Measurements from ENCODE around the gene CDT1. TPM values are rescaled to one million over a fixed set of nuclear protein-coding genes. Genes with fewer than 3 reads are reported as not detected.

The CDT1 gene
- total RNA-seq, 4 donors from 2014 or later, result 0.31 to 2.5 (median 0.42) TPM; not detected in 1

DNA sequence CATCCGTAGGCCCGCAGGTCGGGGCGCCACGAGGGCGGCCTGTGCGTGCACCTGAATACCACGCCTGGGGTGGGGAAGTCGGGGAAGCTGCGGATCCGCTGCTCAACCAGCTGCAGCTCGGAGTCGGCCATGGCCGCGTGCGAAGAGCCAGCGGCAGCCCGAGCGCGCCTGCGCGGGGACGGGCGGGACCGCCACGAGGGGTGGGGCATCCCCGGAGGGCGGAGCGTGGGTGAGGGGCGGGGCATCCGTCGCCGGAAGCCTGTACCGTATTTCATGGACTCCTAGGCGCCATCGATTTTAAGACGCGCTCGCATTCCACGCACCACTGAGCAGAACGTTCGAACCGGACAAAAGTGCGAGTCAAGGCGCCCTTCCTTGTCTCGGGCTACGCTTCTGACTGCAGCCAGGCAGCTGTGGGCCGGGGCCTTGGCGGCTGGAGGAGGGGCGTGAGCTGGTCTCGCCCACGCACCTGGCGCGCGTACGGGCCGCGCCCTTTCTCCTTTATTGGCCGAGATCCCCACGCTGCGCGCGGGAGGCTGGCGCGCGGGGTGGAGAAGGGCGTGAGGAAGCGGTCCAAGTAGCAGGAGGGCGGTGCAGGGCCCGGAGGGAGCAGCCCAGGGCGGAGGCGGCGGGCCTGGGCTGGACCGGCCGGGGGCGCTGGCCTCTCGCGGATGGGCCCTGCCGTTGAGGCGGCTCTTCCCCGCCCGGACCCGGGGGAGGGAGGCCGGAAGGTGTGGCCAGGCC lies 8.4 kb downstream of the CDT1 start, which contains the start of gene APRT:
Gene APRT, minus strand, starts transcription at position 160 of the 744 bp plus-strand sequence. Its CDS starts 29 bp downstream, at position 131.
- H3K9me3 ChIP-seq, result no peaks in the 10 kb centered on the region
- intact Hi-C loops (cut with DNase I; ENCODE audit: low total_unique reads), result loop anchor here (1.0 to 10.0 kb wide), 7 partner anchors 9 to 947 kb away; partner anchors contain the start of genes ACSF3, CDH15, CDT1 and SLC7A5
- ATAC-seq (peak; percentile 90 to 92), DNase-seq (peak; percentile 89)
- peaks cover 14 to 21% of the 10 kb centered on the region in 2 donors for H3K4me1 ChIP-seq
- peak within 1 kb of the TSS; percentile 70 to 81 (median 74) for H3K4me3 ChIP-seq
- peak within 1 kb of the TSS; percentile 81 to 91 (median 90) for H3K27ac ChIP-seq
- TF ChIP-seq POLR2A (IDR thresholded peaks at IDR 0.05), result peak; percentile 83 to 85
- TF ChIP-seq, protein P1, sequence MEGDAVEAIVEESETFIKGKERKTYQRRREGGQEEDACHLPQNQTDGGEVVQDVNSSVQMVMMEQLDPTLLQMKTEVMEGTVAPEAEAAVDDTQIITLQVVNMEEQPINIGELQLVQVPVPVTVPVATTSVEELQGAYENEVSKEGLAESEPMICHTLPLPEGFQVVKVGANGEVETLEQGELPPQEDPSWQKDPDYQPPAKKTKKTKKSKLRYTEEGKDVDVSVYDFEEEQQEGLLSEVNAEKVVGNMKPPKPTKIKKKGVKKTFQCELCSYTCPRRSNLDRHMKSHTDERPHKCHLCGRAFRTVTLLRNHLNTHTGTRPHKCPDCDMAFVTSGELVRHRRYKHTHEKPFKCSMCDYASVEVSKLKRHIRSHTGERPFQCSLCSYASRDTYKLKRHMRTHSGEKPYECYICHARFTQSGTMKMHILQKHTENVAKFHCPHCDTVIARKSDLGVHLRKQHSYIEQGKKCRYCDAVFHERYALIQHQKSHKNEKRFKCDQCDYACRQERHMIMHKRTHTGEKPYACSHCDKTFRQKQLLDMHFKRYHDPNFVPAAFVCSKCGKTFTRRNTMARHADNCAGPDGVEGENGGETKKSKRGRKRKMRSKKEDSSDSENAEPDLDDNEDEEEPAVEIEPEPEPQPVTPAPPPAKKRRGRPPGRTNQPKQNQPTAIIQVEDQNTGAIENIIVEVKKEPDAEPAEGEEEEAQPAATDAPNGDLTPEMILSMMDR (IDR thresholded peaks at IDR 0.05 in 4 of 5, conservative IDR thresholded peaks at IDR 0.05 in 1 of 5), result peak in 3 of 5 experiments; percentile 16 to 45 (median 25)
- in situ Hi-C loops (cut with MboI; ENCODE audit: low sequenced_read_pairs in 4 of 4), result no loop called here
- H3K27me3 ChIP-seq, result no peaks in the 10 kb centered on the region
- peaks cover 0 to 10% of the 10 kb centered on the region in 2 donors for H3K36me3 ChIP-seq

DNA sequence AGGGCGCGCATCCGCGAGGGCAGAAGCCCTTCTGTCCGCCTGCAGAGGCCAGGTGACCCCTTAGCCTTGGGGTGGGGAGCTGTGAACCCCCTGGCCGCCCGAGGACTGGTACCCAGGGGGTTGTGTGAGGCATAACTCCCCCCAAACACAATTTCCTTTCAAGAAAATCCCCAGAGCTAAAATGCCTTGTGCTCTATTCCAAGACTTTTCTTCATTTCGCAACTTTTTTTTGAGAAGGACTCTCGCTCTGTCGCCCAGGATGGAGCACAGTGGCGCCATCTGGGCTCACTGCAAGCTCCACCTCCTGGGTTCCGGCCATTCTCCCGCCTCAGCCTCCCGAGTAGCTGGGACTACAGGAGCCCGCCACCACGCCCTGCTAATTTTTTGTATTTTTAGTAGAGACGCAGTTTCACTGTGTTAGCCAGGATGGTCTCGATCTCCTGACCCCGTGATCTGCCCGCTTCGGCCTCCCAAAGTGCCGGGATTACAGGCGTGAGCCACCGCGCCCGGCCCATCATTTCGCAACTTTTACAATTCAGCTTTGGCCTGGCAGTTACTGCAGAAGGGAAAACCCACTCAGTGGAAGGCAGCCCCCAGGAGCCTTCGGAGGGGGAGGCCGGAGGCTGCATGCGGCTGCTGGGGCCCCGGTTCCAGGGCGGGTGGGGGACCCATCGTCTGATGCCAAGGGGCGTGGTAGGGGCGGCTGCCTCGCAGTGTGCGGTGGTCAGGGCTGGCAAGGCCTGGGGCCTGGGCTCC lies 9.1 kb downstream of the CDT1 start:
- H3K27ac ChIP-seq, result peak overlapping the region; percentile 81 to 91 (median 90)
- peak in 1 of 2 donors; percentile 16 for ATAC-seq
- in situ Hi-C loops (cut with MboI; ENCODE audit: low sequenced_read_pairs in 4 of 4), result no loop called here

DNA sequence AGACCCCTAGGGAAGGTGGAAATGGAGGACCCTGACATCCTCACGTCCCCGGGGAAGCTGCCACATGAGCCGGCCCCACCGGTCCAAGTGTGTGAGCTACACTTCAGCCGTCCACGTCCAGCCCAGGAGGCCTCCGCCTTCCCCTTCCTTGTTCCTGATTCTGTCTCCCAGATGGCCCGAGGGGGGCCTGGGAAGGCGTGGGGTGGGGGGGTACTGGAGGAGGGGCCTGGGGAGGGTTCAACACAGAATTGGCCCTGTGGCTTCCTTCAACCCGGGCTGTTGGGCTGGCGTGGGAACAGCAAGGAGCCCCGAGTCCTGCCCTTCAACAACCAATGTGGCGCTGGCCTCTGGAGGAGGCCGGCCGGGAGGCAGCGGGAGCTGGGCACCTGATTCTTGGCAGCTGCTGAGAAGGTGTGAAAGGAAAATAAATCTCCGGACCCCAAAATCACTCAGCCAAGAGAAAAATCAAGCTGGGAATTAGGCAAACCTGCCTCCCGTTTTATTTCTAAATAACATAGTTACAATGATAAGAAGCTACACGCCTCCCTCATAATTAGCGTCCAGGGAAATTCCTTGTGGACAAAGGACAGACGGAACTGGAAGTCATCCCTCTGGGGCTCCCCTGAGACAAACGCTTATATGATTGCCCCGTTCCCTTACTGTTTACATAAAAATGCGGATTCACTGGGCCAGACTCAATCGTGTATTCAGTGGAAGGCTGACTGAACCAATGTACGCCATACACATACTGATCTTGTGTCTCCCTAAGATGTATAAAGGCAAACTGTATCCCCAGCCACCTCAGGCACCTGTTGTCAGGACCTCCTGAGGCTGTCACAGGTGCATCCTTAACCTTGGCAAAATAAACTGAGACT lies 9.9 kb downstream of the CDT1 start:
- Histone ChIP-seq H3K36me3 (peaks cover 0 to 10% of the 10 kb centered on the region in 2 donors), H3K4me3 (peak overlapping the region in 1 of 4 donors; percentile 70), H3K4me1 (peaks cover 14 to 21% of the 10 kb centered on the region in 2 donors), H3K27ac (peak overlapping the region in 2 of 4 donors; percentile 89 to 90), H3K27me3 (no peaks in the 10 kb centered on the region), H3K9me3 (no peaks in the 10 kb centered on the region)
- DNase-seq (no peak), ATAC-seq (no peak)
- in situ Hi-C loops (cut with MboI; ENCODE audit: low sequenced_read_pairs in 4 of 4) (no loop called here), intact Hi-C loops (cut with DNase I; ENCODE audit: low total_unique reads) (loop anchor here (5.0 to 10.0 kb wide), 4 partner anchors 84 to 949 kb away; partner anchors contain the start of genes ACSF3, SLC7A5 and ZNF778)
- TF ChIP-seq POLR2A (IDR thresholded peaks at IDR 0.05), result no peak
- TF ChIP-seq, protein P1 (IDR thresholded peaks at IDR 0.05 in 4 of 5, conservative IDR thresholded peaks at IDR 0.05 in 1 of 5), result no peak

More for the DNA sequence above, 9.1 kb downstream of the CDT1 start:
- intact Hi-C loops (cut with DNase I; ENCODE audit: low total_unique reads), result loop anchor here (5.0 to 10.0 kb wide), 4 partner anchors 85 to 948 kb away; partner anchors contain the start of genes ACSF3, SLC7A5 and ZNF778
- peaks cover 0 to 10% of the 10 kb centered on the region in 2 donors for H3K36me3 ChIP-seq
- peaks cover 14 to 21% of the 10 kb centered on the region in 2 donors for H3K4me1 ChIP-seq
- H3K27me3 ChIP-seq, result no peaks in the 10 kb centered on the region
- DNase-seq, result peak in 1 of 2 donors; percentile 57
- H3K9me3 ChIP-seq, result no peaks in the 10 kb centered on the region
- H3K4me3 ChIP-seq, result peak overlapping the region; percentile 70 to 81 (median 74)
- TF ChIP-seq, protein P1 (IDR thresholded peaks at IDR 0.05 in 4 of 5, conservative IDR thresholded peaks at IDR 0.05 in 1 of 5), result no peak
- no peak for TF ChIP-seq POLR2A (IDR thresholded peaks at IDR 0.05)

DNA sequence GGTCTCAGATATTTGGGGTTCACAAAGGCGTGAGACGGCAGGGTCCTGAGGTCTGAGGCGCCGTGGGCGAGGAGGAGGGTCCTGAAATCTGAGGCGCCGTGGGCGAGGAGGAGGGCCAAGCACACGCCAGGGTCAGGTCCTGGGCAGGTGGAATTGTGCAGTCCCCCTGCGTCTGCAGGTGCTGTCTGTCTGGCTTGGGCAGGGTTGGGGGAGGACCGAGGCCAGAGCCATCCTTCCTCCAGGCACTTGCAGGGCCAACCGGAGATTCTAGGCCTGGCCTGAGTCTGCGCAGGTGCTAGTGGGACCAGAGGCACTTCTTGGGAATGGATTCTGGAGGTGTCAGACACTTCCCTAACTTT lies 10.5 kb downstream of the CDT1 start:
- Histone ChIP-seq H3K4me1 (peaks cover 14 to 21% of the 10 kb centered on the region in 2 donors), H3K27me3 (no peaks in the 10 kb centered on the region), H3K27ac (no peak overlapping the region), H3K9me3 (no peaks in the 10 kb centered on the region), H3K36me3 (peaks cover 0 to 7% of the 10 kb centered on the region in 2 donors), H3K4me3 (no peak overlapping the region)
- ATAC-seq (no peak), DNase-seq (no peak)
- TF ChIP-seq POLR2A (IDR thresholded peaks at IDR 0.05), result no peak
- TF ChIP-seq, protein P1 (IDR thresholded peaks at IDR 0.05 in 4 of 5, conservative IDR thresholded peaks at IDR 0.05 in 1 of 5), result no peak
- intact Hi-C loops (cut with DNase I; ENCODE audit: low total_unique reads), result loop anchor here (5.0 to 10.0 kb wide), 4 partner anchors 83 to 949 kb away; partner anchors contain the start of genes ACSF3, SLC7A5 and ZNF778
- in situ Hi-C loops (cut with MboI; ENCODE audit: low sequenced_read_pairs in 4 of 4), result no loop called here
